NCI-H2227 (cell line): ENCODE results near the gene GLIS1.
"Not testable (repeated sequence)": the region's sequence is repeated elsewhere in the genome, so short reads cannot be mapped to it uniquely, and the experiment has no call there.

ENCODE experiments used
- DNase-seq: peaks from one replicate; lab custom pipeline; 2025; ENCODE audit not compliant: unreplicated experiment; lab: John Stamatoyannopoulos, UW

Gene GLIS1

DNA sequence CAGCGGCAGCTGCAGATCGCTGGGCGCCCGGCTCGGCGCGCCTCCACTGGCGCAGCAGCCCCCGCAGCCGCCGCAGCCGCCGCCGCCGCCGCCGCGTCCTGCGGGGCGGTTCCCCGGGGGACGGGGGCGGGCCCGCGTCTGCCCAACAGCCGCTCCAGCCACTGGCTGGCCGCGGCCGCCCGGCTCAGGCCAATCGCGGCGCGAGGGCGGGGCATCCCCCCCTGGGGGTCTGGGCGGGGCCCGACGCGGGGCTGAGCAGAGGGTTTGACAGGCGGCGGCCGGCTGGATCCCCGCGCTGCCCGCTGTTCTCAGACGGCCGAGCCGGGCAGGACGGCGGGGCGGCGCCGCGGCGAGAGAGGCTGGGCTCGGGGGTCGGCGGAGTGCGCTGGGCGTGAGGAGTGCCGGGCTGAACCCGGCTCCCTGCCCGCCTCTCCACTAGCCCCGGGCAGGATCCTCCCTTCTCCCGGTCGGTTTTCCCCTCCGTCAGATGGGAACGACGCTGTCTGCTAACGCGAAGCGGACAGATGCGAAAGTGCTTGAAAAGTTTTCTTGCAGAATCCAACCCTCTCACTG lies at the start of gene GLIS1:
GLIS1 (minus strand) TSS at position 56 of the 573 bp plus-strand sequence. CDS start 1,100 bp downstream, outside the sequence.
- DNase-seq, result peak; percentile 93

GRCh38 chr1:53787655-53788054 lies 48.7 kb upstream of the GLIS1 start:
- DNase-seq, result no peak

DNA sequence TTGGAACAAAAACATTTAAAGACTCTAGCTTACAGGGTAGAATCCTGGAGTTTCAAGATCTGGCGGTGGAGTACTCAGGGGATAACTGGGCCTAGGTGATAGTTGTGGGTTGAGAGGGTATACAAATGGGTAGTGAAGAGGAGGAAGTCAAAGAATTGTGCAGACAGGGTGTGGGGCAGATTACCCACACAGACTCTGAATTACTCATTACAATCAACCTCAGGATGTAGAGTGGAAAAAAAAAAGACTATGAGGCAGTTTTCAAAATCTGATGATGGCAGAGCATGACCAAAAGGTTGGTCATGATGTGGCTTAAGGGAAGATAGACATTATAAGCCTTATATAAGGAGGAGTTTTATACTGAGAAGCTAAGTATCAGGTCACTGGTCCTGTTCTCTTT lies 44.1 kb upstream of the GLIS1 start:
- DNase-seq, result no peak

GRCh38 chr1:53781654-53782053 lies 42.7 kb upstream of the GLIS1 start:
- no peak for DNase-seq

GRCh38 chr1:53777272-53777671 lies 38.3 kb upstream of the GLIS1 start:
- no peak for DNase-seq

DNA sequence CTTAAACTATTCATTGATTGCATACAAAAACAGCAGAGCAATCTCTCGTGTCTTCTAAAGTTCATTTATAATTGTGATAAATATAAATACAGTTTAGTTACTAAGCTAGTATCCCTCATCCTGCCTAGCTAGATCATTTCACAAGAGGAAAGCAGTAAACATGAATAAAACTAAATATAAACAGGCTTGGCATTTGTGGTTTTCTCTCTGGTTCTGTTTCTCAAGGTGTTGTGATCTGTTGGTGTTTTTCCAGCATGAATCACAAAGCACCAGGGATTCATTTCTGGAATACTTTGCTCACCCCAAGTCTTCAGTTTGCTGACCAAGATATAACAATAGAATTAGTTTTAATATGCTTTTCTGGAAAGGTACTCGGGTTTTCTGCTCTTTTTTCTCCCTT lies 32.7 kb upstream of the GLIS1 start:
- DNase-seq, result no peak

DNA sequence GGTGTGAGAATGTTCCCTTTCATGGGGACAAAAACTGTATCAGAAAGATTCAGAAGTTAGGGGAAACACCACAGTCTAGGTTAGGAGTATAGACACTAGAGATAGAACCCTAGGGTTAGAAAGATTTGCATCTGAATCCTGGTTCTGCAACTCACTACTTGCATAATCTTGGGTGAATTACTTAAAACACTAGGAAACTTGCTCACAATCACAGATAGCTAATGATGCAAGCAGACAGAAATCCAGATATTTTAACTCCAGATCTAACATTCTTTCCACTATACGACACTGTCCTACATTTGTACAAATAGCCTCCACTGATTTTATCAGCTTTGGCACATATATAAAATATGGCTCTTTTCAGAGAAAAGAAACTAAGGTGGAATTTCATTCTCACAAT lies 30.8 kb upstream of the GLIS1 start:
- no peak for DNase-seq

GRCh38 chr1:53769184-53769583 lies 30.2 kb upstream of the GLIS1 start:
- no peak for DNase-seq

DNA sequence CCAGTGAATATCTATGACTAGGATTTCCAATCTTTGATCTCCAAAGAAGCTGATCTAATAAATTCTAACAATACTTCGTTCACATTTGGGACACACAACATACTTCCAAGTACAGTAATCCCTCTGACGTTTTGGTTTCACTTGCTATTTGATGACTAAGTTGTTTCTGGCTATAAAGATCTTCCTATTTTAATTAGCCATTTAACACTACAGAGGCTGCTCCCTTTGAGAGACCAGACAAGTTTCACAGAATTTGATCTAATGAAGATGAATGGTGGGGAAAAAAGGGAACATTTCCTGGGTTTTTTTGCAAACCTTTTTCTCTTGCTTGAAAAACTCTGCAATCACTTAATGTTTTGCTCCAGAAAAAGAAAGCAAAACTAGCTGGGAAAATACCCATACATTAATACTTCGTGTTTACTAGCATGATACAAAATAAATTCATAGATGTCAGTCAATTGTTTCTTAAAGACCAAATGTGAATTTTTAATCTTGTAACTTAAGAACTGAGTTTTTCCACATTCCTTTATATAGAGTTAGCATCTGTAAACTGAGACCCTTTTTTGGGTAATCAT lies 28.0 kb upstream of the GLIS1 start:
- DNase-seq, result no peak

DNA sequence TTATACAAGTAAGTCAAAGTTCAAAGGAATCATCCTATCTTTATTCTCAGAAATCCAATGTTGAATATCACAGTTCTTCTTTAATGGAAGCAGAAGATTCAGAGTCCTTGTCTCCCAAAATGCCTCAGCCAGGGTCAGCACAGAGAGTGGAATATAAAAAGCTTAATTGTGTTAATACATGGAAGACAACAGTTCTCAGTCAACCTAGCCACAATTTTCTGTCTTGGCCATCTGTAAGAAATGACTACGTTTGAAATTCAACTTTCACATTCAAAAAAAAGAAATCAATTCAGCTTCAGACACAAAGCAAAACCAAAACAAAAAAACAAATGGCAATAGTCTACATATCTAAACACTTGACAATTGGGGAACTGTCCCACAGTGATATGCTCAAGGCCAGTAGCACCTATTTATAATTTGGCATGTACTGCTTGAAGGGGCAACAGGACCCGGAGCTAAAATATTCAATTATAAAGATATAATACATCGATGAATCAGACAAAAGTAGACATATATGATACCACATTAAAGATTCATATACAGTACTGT lies 27.3 kb upstream of the GLIS1 start:
- no peak for DNase-seq

- DNase-seq, result no peak
These were observed 26.7 kb upstream of the GLIS1 start for GRCh38 chr1:53765657-53766056.

GRCh38 chr1:53763911-53764310 lies 24.9 kb upstream of the GLIS1 start:
- DNase-seq, result no peak

DNA sequence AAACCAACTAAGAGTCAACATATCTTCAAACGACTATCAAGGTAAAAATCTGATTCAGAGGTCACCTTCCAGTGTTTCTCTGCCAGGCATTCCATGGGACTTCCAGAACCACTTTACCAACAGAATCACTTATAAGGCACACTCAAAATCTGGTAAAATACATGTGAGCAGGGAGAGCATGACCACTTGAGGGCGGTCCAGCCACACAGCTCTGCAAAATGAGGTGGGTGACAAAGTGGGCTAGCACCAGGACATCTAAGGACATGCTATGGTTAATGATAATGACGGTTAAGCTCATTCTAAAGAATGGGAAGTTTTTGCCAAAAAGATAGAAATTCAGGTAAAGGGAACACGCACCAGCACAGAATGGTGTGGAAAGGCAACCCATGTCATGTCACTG lies 24.5 kb upstream of the GLIS1 start:
- no peak for DNase-seq

- not testable (repeated sequence) for DNase-seq
These were observed 21.5 kb upstream of the GLIS1 start for GRCh38 chr1:53760497-53760896.

GRCh38 chr1:53755874-53756273 lies 16.9 kb upstream of the GLIS1 start:
- no peak for DNase-seq

- peak; percentile 77 for DNase-seq
These were observed 15.7 kb upstream of the GLIS1 start for GRCh38 chr1:53754484-53755312.

DNA sequence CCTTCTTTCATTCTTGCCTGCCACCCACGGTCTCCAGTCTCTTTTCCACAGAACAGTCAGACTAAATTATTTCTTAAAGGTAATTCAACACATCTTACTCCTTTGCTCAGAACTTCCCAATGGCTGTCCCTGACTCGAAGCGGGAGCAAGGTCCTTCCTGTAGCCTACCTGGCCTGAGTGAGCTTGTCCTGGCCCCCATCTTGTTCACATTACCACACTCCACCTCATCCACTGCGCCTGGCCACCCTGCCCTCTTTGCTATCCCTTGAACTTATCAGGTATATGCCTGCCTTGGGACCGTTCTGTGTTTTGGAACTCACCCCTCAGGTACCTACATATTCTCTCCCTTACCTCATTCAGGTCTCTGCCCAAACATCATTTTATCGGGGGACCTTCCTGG lies 13.3 kb upstream of the GLIS1 start:
- DNase-seq, result no peak

DNA sequence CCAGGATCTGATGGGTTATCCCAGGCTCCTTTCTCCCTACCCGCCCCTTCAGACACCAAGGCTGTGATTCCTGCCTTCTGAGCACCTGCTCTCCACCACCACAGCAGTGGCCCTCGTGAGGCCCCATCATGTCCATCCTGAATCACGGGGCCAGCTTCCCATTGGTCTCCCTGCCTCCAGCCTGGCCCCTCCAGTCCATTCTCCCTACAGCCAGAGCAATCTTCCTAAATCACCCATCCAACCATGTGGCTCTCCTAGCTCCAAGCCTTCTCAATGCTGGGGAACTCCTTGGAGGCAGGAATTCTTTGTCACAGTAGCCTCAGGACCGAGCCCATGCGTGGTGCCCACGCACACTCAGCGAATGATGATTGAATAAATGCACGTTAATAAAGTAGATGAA lies 8.9 kb upstream of the GLIS1 start:
- no peak for DNase-seq

DNA sequence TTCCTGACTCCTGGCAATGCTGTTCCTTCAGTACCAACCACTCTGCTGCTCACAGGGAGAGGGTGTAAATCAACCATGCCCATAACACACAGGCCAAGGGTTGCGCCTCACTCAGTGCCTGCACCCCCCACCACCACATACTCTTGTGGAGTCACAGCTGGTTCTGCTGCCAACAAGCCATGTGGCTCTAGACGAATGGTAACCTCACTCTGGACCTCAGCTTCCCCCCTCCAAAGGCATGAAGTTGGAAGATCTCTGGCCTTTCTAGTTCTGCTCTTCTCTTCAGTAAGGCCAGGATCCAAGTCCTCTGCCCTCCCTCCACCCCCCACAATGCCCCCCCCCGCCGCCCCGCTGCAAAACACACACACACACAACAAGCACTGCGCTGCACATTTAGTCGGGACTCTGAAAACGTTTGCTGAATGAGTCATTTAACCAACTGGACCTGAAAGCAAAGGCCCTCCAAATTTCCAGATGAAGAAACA lies 1.7 kb upstream of the GLIS1 start:
- no peak for DNase-seq

DNA sequence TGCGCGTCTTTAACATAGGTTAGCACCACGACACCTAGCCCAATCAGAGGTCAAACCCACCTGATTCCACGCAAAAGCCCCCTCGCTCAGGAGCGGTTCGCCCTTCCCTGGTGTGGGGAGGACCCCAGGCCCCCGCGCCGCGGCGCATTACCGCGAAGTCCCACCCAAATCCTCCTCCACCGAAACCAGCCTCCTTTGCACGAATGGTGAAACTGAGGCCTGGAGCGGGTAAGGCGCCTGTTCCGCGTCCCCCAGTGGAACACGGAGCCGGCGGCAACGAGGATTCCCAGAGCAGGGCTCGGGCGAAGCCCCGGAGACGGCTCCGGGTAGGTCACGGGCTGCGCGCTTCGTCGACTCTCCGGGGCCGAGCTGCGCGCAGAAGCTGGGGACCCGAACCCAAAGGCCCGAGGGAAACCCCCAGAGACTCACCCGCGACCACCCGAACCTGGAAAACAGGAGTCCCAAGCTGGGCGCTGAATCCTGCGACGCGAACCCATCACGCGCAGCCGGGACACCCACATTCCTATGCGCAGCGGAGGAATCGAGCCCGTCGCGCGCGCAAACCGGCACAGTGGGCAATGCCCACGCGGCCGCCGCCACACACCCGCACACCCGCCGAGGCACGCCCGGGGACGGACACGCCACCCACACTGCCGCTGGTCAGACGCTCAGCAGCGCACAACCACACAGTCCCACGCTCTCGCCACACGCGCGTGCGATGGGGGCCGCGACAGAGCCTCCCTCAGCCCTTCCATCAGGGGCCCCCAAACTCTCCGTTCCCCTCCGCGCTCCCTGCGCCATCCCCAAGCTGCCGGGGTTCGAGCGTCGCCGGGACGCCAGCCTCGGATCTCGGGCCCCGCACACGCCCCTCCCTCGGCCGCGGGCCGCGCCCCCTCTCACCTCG lies 507 bp downstream of the GLIS1 start:
- DNase-seq, result peak; percentile 30

DNA sequence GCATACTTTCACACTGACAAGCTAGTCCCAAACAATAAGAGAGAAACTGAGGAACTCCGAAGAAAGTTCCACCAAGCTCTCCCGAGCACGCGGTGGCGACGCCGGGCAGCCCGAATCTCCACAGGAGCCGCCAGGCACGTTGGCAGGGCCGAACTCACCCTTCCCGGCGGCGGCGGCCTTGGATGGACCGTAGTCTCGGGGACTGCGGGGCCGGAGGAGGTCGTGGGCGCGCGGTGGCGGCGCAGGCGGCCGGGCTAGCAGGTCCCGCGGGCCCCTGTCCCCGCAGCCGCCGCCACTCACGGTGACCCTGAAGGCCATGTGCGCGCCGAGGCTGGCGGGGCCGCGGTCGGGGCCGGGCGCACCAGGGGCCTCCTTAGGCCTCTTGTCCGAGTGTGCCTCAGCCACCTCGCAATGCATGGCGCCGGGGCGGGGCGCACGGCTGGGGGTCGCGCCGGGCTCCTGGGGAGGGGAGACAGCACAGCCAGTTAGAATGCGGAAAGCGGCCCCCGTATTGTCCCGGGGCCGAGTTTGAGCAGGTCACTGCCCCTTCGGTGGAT lies 1.2 kb downstream of the GLIS1 start:
- no peak for DNase-seq
